ENCODE data around the gene ACAT2.
"Not testable (repeated sequence)": the region's sequence is repeated elsewhere in the genome, so short reads cannot be mapped to it uniquely, and the experiment has no call there.

ACAT2 gene

DNA sequence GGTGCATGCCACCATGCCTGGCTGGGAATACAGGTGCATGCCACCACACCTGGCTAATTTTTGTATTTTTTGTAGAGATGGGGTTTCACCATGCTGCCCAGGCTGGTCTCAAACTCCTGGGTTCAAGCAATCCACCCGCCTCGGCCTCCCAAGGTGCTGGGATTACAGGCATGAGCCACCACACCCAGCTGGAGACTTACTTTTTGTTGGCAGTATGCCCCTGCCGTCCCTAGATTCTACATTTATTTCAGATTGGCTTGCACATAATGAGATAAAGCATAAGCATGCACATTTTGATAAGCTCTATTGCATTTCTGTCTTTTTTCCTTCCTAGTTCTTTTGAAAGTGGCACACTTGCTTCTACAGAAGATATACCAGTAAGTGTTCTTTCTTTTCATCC lies 54.9 kb downstream of the ACAT2 start:
- not testable (repeated sequence) for DNase-seq

DNA sequence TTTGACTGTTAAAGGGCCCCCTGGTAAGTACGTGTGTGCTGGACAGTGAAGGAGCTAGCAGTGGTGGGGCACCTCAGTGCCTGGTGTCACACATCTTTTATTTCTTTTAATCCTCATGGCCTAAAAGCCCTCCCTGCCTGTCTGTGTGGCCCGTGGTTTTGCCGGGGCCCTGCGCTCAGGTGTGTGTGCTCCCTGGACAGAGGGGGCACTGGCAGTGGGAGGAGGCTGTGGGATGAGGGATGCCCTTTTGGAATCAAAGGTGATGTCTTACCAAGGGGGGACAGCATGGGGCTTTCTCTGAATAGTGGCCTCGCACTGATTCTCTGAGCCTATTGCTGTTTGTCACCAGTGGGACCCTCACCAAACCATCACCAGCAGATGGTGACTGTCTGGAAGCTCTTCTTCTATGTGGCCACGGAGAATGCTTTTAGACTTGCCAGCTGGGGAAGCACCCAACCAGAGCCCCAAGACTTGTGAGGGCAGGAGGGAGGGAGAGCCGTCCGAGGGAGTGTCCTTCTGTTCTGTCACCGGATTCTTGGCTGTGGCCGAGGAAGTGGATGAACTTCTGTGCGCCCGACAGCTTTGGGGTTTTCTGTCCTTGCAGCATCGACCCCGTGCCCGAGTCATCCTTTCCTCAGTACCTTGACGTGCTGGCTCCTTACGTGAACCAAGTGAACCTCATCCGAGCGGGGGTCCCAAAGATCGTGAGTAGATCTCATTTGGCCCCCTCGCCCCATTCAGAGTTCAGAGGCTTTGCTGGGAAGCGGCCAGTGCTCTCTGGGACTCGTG lies 56.3 kb downstream of the ACAT2 start:
- no peak for DNase-seq

DNA sequence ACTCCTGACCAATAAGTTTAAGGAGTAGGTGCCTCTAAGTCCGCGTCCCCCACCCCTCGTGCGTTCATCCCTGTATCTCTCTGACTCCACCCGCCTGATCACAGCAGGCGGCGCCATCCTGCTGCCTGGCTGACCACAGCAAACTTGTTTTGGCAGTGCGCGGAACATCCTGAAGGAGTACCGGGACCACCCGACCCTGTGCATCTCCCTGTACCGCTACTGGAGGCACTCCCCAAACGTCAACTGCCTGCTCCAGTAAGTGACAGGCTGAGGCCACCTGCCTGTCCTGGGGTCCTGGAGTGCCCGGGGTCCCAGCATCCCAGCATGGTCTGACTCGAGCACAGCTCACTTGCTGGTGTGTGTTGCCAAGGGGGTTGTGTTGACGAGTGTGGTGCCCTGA lies 57.3 kb downstream of the ACAT2 start:
- no peak for DNase-seq

DNA sequence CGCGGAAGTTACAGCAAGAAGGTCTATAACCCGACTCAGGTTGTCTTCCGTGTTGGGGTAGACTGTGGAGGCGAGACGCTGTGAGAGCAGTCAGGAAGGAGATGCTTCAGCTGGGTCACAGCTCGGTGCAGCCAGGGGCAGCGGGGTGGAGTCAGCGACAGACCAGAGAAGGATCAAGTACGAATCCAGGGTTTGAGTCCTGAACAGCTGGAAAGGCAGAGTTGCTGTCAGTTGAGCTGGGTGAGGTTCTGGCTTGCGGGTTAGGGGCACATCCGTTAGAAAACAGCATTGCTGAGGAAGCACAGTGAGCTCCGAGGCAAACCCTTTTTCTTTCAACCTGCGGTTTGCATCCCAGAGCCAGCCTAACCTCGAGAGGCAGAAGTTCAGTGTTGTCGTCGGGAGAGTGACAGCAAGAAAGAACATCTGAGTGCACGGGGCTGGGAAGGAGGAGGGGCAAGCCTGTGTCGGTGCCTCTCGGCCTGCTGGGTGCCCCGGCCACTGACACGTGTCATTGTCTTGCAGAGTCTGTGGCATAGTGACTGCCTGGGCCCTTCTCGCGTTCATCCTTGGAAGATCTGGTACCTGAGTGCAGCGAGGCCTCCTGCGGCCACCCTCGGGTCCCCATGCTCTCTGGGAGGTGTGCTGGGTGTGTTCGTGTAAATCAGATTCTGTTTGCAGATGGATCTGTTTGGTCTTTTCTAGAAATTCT lies 58.2 kb downstream of the ACAT2 start:
- no peak for DNase-seq

DNA sequence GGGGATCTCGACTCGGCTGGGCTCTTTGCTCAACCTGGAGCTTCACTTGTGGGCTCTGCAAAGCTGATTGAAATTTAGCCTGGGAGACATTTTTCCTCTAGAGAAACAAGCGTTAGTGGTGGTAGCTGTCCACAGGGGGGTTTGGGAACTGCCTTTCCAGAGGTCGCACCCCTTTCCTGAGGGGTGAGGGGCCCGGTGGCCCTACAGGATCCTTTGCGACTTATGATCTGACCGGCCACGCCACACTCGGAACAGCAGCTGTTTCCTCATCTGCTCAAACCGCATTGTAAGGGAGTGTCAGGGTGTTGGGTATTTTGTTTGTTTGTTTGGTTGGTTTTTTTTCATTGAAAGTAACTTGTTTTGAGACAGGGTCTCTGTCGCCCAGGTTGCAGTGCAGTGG lies 59.3 kb downstream of the ACAT2 start:
- DNase-seq, result no peak

DNA sequence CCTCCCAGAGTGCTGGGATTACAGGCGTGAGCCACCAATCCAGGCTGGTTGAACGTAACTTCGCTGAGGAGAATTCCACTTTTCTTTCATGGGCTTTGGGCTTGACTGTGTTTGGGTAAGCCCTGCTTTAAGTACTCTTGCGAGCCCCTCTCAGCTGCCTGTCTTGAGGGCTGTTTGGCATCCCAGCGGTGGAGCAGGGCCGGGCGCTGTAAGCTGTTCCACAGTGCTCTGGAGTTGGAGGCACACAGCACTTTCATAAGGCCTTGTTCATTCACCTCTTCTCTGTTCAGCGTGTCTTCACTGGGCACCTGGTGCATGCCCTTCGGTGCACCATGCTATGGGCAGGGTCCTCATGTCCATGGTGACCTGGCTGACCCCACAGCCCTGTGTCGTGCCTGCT lies 59.9 kb downstream of the ACAT2 start:
- DNase-seq, result no peak

DNA sequence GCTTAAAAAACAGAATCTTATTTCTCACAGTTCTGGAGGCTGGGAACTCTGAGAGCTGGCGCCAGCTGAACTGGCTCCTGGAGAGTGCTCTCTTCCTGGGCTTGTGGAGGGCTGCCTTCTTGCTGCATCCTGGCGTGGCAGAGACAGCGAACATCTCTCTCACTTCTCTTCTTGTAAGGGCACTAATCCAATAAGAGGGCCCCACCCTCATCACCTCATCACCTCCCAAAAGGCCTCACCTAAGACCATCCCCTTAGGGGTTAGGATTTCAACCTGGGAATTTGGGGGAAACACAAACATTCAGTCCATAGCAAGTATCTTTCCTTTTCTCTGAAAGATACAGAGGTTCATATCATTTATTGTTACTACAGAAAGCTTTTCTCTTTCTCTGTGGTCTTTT lies 62.1 kb downstream of the ACAT2 start:
- DNase-seq, result no peak

DNA sequence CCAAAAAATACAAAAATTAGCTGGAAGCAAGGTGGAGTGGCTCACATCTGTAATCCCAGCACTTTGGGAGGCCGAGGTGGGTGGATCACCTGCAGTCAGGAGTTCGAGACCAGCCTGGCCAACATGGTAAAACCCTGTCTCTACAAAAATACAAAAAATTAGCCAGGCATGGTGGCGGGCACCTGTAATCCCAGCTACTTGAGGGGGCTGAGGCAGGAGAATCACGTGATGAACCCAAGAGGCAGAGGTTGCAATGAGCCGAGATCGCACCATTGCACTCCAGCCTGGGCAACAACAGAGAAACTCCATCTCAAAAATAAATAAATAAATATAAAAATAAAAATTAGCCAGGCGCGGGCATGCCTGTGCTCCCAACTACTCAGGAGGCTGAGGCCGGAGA lies 62.8 kb downstream of the ACAT2 start:
- not testable (repeated sequence) for DNase-seq

DNA sequence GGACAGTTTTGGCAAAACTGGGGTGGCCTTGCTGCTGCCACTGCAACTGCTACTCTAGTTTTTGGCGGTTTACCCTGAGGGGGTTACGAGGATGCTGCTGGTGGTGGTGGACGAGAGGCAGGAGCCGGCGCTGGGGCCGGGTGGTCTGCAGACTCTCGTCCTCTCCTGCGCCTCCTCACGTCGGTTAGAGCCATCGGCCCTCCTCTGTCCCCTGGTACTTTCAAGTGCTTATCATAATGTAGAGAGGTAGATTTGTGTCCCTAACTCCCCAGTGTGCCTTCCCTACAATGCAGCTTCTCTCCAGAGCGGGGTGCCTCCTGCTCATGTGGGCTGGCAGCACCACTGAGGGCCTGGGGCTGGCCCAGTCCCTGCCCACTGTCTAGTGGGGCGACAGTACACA lies 64.2 kb downstream of the ACAT2 start:
- no peak for DNase-seq

DNA sequence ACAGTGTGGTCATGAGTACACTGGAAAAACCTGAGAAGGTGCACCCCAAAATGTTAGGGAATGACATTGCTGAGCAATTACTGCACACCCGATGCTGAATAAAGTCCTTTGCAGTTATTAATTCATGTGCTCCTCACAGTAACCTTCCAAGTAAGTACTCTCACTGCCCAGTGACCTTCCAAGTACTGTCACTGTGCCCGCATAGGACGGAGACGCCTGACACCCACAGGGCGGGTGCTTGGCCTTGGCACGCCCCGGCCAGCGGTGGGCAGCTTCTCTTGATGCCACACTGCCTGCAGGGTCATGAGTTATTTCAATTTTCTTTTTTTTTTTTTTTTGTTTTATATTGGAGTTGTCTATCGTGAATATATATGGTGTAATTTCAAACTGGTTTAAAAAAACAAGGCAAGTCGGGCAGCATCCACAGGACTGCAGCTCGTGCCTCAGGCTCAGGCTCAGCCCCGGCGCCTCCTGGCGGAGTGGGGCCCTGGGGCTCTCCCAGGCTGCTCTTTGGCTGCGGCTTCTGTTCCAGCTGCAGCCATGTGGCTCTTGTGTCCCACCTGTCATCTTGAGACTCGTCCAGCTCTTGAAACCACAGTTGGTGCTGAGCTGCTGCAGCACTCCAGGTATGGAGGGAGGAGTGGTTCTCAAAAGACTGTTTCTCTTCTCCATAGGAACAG lies 65.3 kb downstream of the ACAT2 start:
- no peak for DNase-seq

DNA sequence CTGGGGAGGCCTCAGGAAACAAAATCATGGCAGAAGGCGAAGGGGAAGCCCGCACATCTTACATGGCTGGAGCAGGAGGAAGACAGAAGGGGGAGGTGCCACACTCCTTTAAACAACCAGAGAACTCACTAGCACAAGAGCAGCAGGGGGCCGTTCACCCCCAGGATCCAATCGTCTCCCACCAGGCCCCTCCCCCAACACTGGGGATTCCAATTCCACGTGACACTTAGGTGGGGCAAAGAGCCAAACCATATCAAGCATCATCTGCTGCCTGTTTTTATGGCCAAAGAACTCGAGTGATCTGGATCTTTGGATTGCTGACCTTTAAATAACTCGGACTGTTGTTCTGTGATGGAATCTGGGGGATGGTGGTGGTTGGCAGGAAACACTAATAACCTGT lies 66.2 kb downstream of the ACAT2 start:
- no peak for DNase-seq
